SHP77 treated with DMSO at 0.1 percent for 48 hours (cell line): ENCODE results near the gene PTCD2.
"Not testable (repeated sequence)": the region's sequence is repeated elsewhere in the genome, so short reads cannot be mapped to it uniquely, and the experiment has no call there.

Source experiments
- DNase-seq: peaks from one replicate; lab custom pipeline; 2025; lab: John Stamatoyannopoulos, UW

PTCD2 gene

GRCh38 chr5:72380492-72381274 is 60.5 kb downstream of the PTCD2 start:
- DNase-seq, result no peak

- DNase-seq, result no peak
These were observed 63.1 kb downstream of the PTCD2 start for GRCh38 chr5:72383280-72383679.

GRCh38 chr5:72383726-72384125 is 63.6 kb downstream of the PTCD2 start:
- DNase-seq, result no peak

- DNase-seq, result no peak
These were observed 66.5 kb downstream of the PTCD2 start for GRCh38 chr5:72386639-72387038.

- DNase-seq, result no peak
These were observed 67.8 kb downstream of the PTCD2 start for GRCh38 chr5:72387985-72388384.

- no peak for DNase-seq
These were observed 68.5 kb downstream of the PTCD2 start for GRCh38 chr5:72388646-72389045.

- no peak for DNase-seq
These were observed 70.7 kb downstream of the PTCD2 start for GRCh38 chr5:72390836-72391235.

GRCh38 chr5:72392326-72392733 is 72.2 kb downstream of the PTCD2 start:
- DNase-seq, result no peak

- no peak for DNase-seq
These were observed 72.9 kb downstream of the PTCD2 start for GRCh38 chr5:72393052-72393451.

GRCh38 chr5:72394688-72395087 is 74.5 kb downstream of the PTCD2 start:
- no peak for DNase-seq

- no peak for DNase-seq
These were observed 77.7 kb downstream of the PTCD2 start for GRCh38 chr5:72397836-72398235.

GRCh38 chr5:72400950-72401349 is 80.8 kb downstream of the PTCD2 start:
- no peak for DNase-seq

- DNase-seq, result no peak
These were observed 82.3 kb downstream of the PTCD2 start for GRCh38 chr5:72402381-72402890.

- no peak for DNase-seq
These were observed 82.9 kb downstream of the PTCD2 start for GRCh38 chr5:72402959-72403628.

- not testable (repeated sequence) for DNase-seq
These were observed 84.6 kb downstream of the PTCD2 start for GRCh38 chr5:72404771-72405170.

- no peak for DNase-seq
These were observed 86.9 kb downstream of the PTCD2 start for GRCh38 chr5:72407078-72407477.

GRCh38 chr5:72407541-72407940 is 87.4 kb downstream of the PTCD2 start:
- no peak for DNase-seq

GRCh38 chr5:72408127-72408526 is 88.0 kb downstream of the PTCD2 start:
- no peak for DNase-seq

- no peak for DNase-seq
These were observed 88.4 kb downstream of the PTCD2 start for GRCh38 chr5:72408603-72409002.

GRCh38 chr5:72410688-72411295 is 90.6 kb downstream of the PTCD2 start:
- no peak for DNase-seq

- DNase-seq, result no peak
These were observed 92.3 kb downstream of the PTCD2 start for GRCh38 chr5:72412283-72413055.
